Effector memory CD4-positive, alpha-beta T cell (primary cell): Measurements from ENCODE around the gene MINDY4.

ENCODE experiments used
- DNase-seq, 3 donors: peaks; one replicate each; pipeline ENCODE4 v3.0.0-alpha.2; 2020
- H3K27ac ChIP-seq: 2 replicates; pipeline ENCODE4 v1.7.0; 2013; ENCODE audit warnings: mild to moderate bottlenecking, low read length, moderate library complexity; ENCODE audit not compliant: insufficient read depth, poor library complexity, severe bottlenecking
- H3K27me3 ChIP-seq: replicated peaks from 2 replicates; pipeline ENCODE4 v1.7.0; 2013; ENCODE audit warnings: mild to moderate bottlenecking, low read length; ENCODE audit not compliant: insufficient read depth, control insufficient read depth, poor library complexity, severe bottlenecking
- H3K36me3 ChIP-seq: 2 replicates; pipeline ENCODE4 v1.7.0; 2013; ENCODE audit warnings: mild to moderate bottlenecking, low read length, moderate library complexity; ENCODE audit not compliant: control insufficient read depth, insufficient read depth
- H3K4me1 ChIP-seq: 2 replicates; pipeline ENCODE4 v1.7.0; 2013; ENCODE audit warnings: low read length, mild to moderate bottlenecking; ENCODE audit not compliant: control insufficient read depth, insufficient read depth, poor library complexity, severe bottlenecking
- H3K4me3 ChIP-seq: 2 replicates; pipeline ENCODE4 v1.7.0; 2013; ENCODE audit warnings: low read length, low read depth, mild to moderate bottlenecking; ENCODE audit not compliant: insufficient read depth, poor library complexity, severe bottlenecking
- H3K9me3 ChIP-seq: 2 replicates; pipeline ENCODE4 v1.7.0; 2013; ENCODE audit warnings: mild to moderate bottlenecking, low read length, moderate library complexity; ENCODE audit not compliant: control insufficient read depth

The MINDY4 gene

GRCh38 chr7:30904561-30904960 is 133.3 kb downstream of the MINDY4 start:
- DNase-seq, result no peak
- no peak overlapping the region for H3K27ac ChIP-seq
- H3K4me1 ChIP-seq, result no peaks in the 10 kb centered on the region
- H3K4me3 ChIP-seq, result no peak overlapping the region
- H3K36me3 ChIP-seq, result no peaks in the 10 kb centered on the region
- no peaks in the 10 kb centered on the region for H3K9me3 ChIP-seq
- no peaks in the 10 kb centered on the region for H3K27me3 ChIP-seq

- H3K4me1 ChIP-seq, result no peaks in the 10 kb centered on the region
Observed at GRCh38 chr7:30905078-30906012, 134.1 kb downstream of the MINDY4 start.

GRCh38 chr7:30906014-30906413 is 134.8 kb downstream of the MINDY4 start:
- H3K27me3 ChIP-seq, result no peaks in the 10 kb centered on the region
- no peak for DNase-seq
- H3K36me3 ChIP-seq, result no peaks in the 10 kb centered on the region
- H3K4me3 ChIP-seq, result no peak overlapping the region
- no peak overlapping the region for H3K27ac ChIP-seq
- H3K4me1 ChIP-seq, result no peaks in the 10 kb centered on the region
- H3K9me3 ChIP-seq, result no peaks in the 10 kb centered on the region

More at GRCh38 chr7:30905078-30906012, 134.1 kb downstream of the MINDY4 start:
- Histone ChIP-seq H3K9me3 (no peaks in the 10 kb centered on the region), H3K27ac (no peak overlapping the region), H3K27me3 (no peaks in the 10 kb centered on the region), H3K36me3 (no peaks in the 10 kb centered on the region), H3K4me3 (no peak overlapping the region)
- DNase-seq, result no peak

- DNase-seq, result no peak
- Histone ChIP-seq H3K9me3 (no peaks in the 10 kb centered on the region), H3K4me3 (no peak overlapping the region), H3K27me3 (no peaks in the 10 kb centered on the region), H3K36me3 (no peaks in the 10 kb centered on the region), H3K4me1 (no peaks in the 10 kb centered on the region), H3K27ac (no peak overlapping the region)
Observed at GRCh38 chr7:30906515-30907240, 135.5 kb downstream of the MINDY4 start.

GRCh38 chr7:30907527-30908267 is 136.5 kb downstream of the MINDY4 start:
- Histone ChIP-seq H3K36me3 (no peaks in the 10 kb centered on the region), H3K4me1 (no peaks in the 10 kb centered on the region), H3K27ac (no peak overlapping the region), H3K9me3 (no peaks in the 10 kb centered on the region), H3K27me3 (no peaks in the 10 kb centered on the region), H3K4me3 (no peak overlapping the region)
- no peak for DNase-seq

- DNase-seq, result no peak
- no peaks in the 10 kb centered on the region for H3K36me3 ChIP-seq
- no peak overlapping the region for H3K4me3 ChIP-seq
- H3K4me1 ChIP-seq, result no peaks in the 10 kb centered on the region
- no peak overlapping the region for H3K27ac ChIP-seq
- no peaks in the 10 kb centered on the region for H3K9me3 ChIP-seq
- H3K27me3 ChIP-seq, result no peaks in the 10 kb centered on the region
Observed at GRCh38 chr7:30908681-30909080, 137.5 kb downstream of the MINDY4 start.

- Histone ChIP-seq H3K4me1 (no peaks in the 10 kb centered on the region), H3K9me3 (no peaks in the 10 kb centered on the region), H3K36me3 (no peaks in the 10 kb centered on the region), H3K4me3 (no peak overlapping the region), H3K27me3 (no peaks in the 10 kb centered on the region), H3K27ac (no peak overlapping the region)
- no peak for DNase-seq
Observed at GRCh38 chr7:30909431-30909830, 138.2 kb downstream of the MINDY4 start.

- H3K4me3 ChIP-seq, result no peak overlapping the region
- H3K27me3 ChIP-seq, result no peaks in the 10 kb centered on the region
- H3K9me3 ChIP-seq, result no peaks in the 10 kb centered on the region
- no peaks in the 10 kb centered on the region for H3K4me1 ChIP-seq
- DNase-seq, result no peak
- no peak overlapping the region for H3K27ac ChIP-seq
- no peaks in the 10 kb centered on the region for H3K36me3 ChIP-seq
Observed at GRCh38 chr7:30910411-30911073, 139.3 kb downstream of the MINDY4 start.

- Histone ChIP-seq H3K27ac (no peak overlapping the region), H3K4me1 (no peaks in the 10 kb centered on the region), H3K27me3 (no peaks in the 10 kb centered on the region), H3K4me3 (no peak overlapping the region), H3K36me3 (no peaks in the 10 kb centered on the region), H3K9me3 (no peaks in the 10 kb centered on the region)
- DNase-seq, result no peak
Observed at GRCh38 chr7:30911133-30911532, 139.9 kb downstream of the MINDY4 start.
